SU-DHL-6 (cell line): ENCODE data around the gene ETS1.

Source experiments
- EZH2phosphoT487 ChIP-seq: fragments of 200-600 bp; sonication (generic), shearing (Covaris generic); conservative IDR thresholded peaks from 2 replicates; pipeline ENCODE4 v1.6.1; 2018; ENCODE audit warnings: mild to moderate bottlenecking, antibody characterized with exemption, low read length, moderate library complexity, mixed read lengths
- TF ChIP-seq, protein P1 (sequence below): fragments of 200-600 bp; sonication (generic); IDR thresholded peaks from one replicate; pipeline ENCODE4 v1.5.1; 2017; ENCODE audit warnings: antibody characterized with exemption, mild to moderate bottlenecking, low read length, moderate library complexity; ENCODE audit not compliant: insufficient read depth, poor library complexity, severe bottlenecking

DNA sequence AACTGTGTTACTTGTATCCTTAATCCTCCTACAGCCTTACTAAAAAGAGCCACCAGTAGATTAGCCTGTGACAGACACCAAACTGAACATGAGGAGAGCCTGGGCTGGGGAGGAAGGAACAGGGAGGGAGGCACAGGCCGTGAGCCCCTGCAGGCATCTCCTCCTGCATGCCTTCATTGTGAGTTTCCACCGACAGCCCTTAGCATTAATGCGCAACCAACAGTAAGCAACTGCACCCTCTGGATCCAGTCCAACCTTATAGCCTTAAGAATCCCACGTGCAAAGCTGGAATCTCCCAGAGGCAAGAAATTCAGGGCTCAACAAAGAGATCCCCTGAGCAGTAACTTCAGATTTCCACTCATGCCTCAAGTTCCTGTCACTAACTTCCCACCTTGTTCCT is 84.6 kb downstream of the ETS1 start:
- TF ChIP-seq, protein P1, sequence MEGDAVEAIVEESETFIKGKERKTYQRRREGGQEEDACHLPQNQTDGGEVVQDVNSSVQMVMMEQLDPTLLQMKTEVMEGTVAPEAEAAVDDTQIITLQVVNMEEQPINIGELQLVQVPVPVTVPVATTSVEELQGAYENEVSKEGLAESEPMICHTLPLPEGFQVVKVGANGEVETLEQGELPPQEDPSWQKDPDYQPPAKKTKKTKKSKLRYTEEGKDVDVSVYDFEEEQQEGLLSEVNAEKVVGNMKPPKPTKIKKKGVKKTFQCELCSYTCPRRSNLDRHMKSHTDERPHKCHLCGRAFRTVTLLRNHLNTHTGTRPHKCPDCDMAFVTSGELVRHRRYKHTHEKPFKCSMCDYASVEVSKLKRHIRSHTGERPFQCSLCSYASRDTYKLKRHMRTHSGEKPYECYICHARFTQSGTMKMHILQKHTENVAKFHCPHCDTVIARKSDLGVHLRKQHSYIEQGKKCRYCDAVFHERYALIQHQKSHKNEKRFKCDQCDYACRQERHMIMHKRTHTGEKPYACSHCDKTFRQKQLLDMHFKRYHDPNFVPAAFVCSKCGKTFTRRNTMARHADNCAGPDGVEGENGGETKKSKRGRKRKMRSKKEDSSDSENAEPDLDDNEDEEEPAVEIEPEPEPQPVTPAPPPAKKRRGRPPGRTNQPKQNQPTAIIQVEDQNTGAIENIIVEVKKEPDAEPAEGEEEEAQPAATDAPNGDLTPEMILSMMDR, result no peak
- no peak for TF ChIP-seq EZH2phosphoT487
